Measurements from ENCODE around the gene PWWP2B.

PWWP2B gene

DNA sequence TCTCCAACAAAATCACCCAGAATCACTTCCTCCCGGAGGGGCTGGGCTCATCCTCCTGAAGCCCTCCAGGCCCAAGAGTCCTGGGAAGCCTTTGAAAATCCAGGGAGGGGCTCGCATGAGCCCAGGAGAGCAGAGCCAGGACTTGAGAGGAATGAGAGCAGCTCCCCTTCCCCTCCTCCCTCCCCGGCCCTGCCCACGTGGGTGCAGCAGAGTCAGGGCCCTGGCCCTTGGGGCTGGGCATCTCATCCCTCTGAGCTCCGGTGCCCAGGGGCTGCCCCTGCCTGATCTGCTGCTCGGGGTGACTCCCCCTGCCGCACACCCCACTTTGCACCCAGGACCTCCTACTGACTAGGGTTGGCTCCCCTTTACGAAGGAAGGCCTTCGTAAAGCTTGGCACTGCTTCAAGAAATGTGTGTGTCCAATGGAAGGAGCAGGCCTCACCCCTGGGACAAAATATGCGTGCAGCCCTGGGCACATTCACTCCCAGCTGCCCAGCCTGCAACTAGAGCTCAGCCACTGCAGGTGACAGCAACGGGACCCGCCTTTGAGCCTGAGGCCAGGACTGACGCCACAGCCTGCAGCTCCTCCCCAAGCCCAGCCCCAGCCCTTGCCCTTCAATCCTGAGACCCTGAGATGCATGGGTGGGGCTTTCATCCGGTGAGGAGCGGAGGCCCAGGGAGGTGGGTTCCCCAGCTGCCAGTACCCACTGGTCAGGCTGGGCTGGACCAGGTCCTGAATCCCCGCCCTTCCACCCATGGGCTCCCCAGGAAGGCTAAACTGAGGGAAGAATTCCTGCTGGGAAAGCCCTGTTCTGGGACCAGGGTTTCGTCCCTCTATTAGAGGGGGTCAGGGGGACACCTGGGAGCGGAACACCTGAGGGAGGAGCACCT is 21.8 kb downstream of the PWWP2B start:
- peak; percentile 73 for DNase-seq (ENCODE audit: low read depth, low spot score)

DNA sequence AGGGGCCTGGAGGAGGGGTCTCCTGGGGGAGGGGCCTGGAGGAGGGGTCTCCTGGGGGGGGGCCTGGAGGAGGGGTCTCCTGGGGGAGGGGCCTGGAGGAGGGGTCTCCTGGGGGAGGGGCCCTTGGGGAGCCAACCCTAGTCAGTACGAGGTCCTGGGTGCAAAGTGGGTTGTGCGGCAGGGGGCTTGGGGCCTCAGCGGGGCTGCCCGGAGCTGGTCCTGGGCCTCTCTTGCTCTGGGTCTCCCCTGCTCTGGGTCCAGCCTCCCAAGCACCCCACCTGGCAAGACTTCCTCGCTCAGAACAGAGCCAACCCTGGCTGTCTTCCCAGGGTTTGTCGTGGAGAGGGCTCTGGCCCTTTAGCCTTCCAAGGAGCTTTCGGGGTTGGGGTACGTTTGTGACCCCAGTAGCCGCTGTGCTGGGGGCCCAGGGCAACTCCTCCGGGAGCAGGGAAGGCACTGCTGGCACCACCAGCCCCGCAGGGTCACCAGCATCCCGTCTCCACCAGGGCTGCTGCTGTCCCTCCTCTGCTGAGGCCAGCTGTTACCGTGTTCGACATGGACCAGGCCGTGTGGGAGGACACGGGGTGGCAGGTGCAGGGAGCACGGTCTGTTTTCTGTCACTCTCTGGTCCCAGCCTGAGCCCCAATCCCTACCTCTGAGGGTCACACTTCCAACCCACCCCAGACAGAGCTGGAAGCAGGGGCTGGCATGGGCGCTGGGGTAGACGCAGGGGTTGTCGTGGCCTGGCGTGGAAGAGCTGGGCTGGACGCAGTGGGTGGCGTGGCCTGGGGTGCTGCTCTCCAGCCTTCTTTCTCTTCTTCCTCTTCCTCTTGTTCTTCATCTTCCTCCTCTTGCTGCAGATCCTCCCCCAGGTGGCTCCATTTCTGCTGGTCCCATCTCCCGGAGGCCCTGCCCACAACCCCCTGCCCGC is 22.8 kb downstream of the PWWP2B start:
- DNase-seq (ENCODE audit: low read depth, low spot score): no peak

GRCh38 chr10:132420469-132420980 is 23.5 kb downstream of the PWWP2B start:
- no peak for DNase-seq (ENCODE audit: low read depth, low spot score)

DNA sequence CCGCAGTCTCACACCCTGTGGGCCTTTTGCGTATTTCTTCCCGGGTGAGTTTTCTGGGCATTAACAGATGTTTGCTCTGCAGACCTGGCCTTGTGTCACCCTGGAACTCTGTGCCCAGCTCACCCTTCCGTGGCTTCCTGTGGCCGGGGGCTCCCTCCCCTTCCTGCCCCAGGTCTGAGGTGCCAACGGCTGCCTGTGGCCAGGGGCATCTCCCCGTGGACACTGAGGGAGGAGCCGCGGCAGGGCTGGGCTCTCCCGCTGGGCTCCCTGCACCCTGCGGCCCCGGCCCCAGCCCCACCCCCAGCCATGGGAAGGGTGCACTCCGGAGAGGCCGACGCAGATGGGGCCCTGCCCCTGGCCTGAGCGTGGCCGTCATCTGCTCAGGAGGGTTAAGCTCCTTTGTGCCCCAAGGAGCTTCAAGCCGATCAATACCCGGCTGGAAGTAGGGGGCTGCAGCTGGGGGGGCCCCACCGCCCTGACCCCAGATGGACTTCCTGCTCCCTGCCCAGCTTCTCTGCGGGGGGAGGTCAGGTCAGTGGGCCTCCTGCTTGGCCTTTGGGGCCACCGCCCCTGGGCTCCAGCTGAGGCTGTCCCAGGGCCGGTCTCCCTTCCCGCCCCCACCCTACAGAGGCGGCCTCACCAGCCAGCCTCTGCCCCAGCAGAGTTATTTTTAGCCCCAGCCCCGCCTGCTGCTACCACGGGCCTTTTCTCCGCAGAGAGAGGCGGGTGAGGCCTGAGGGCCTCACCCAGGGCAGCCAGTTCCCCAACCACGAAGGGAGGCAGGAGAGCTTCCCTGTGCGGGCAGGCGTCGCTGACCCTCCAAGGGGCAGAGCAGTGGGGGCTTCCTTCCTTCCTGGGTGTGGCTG is 24.2 kb downstream of the PWWP2B start:
- no peak for DNase-seq (ENCODE audit: low read depth, low spot score)

- no peak for DNase-seq (ENCODE audit: low read depth, low spot score)
These were observed 25.1 kb downstream of the PWWP2B start for GRCh38 chr10:132421847-132422751.

GRCh38 chr10:132422903-132423825 is 26.2 kb downstream of the PWWP2B start:
- no peak for DNase-seq (ENCODE audit: low read depth, low spot score)

DNA sequence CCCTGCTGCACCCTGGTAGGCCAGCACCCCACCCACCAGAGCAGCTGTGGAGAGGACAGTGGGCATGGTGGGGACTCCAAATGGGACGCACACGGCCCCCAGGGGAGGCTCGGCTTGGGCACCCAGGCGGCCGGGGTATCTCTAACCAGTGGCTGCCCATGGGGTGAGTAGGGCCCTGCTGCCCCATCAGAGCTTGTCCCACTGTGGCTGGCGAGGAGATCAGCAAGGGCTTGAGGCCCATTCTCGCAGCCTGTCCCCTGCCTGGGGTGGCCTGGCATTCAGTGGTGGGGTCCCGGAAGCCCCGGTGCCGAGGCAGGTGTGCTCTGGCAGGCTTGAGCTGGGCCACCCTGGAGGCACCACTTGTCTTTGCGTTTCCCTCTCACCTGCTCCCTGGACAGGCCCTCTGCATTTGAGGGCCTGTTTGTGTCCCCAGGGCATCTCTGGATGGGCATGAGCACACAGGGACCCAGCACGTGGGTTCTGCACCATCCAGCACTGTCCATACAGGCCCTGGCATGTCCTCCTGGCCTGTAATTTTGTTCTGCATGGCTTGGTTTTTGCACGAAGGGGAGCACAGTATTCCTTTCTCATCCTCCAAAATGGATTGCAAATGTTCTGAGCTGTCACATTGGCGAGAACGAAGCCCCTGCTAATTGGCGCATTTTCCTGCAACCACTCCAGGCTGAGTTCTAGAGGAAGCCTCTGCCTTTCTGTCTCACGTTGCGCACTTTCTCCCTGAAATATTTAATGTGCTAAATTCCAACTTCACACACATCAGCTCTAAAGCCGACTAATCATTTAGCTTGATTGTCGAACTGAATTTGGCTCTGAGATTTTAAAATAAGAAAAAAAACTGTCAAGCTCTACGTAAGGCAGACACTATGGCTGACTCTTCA is 27.2 kb downstream of the PWWP2B start:
- no peak for DNase-seq (ENCODE audit: low read depth, low spot score)

DNA sequence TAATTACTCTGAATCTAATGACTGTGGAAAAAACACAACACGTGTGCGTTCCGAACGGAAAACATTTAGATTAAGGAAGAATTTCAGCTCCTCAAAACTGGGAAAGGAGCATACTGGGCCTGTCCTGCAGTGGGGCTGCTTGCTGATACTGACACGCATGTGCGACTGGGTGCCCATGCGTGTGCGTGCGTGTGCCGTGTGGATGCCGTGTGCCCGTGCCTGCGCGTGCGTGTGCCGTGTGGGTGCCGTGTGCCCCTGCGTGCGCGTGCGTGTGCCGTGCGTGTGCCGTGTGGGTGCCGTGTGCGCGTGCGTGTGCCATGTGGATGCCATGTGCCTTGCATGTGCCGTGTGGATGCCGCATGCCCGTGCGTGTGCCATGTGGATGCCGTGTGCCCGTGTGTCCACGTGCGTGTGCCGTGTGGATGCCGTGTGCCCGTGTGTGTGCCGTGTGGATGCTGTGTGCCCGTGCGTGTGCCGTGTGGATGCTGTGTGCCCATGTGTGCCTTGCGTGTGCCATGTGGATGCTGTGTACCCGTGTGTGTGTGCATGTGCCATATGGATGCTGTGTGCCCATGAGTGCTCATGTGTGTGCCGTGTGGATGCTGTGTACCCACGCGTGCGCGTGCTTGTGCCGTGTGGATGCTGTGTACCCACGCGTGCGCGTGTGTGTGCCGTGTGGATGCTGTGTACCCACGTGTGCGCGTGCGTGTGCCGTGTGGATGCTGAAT is 28.2 kb downstream of the PWWP2B start:
- DNase-seq (ENCODE audit: low read depth, low spot score): no peak

- no peak for DNase-seq (ENCODE audit: low read depth, low spot score)
These were observed 28.8 kb downstream of the PWWP2B start for GRCh38 chr10:132425757-132426155.

DNA sequence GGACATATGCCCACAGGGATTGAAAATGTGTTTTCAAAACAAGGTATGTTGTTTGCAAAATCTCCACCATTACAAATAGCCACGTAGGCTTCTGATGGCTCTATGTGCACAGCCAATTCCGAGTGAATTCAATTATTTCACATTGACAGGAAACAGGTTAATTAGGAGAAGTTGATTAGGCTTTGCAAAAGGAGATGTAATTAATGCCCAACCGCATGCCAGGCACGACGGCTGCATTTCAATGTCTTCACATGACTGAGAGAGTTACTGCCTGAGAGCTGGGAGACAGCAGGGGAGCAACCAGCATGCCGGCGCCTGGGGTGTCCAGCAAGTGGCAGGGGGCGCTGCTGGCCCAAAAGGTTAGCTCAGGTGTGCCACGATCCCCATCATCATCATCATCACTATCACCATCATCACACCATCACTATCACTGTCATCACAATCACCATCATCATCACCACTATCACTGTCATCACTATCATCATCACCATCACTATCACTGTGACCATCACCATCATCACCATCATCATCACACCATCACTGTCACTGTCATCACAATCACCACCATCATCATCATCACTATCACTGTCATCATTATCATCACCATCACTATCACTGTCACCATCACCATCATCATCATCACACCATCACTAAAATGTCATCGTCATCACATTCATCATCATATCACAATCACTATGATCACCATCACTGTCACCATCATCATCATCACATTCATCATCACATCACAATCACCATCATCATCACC is 30.2 kb downstream of the PWWP2B start:
- no peak for DNase-seq (ENCODE audit: low read depth, low spot score)

DNA sequence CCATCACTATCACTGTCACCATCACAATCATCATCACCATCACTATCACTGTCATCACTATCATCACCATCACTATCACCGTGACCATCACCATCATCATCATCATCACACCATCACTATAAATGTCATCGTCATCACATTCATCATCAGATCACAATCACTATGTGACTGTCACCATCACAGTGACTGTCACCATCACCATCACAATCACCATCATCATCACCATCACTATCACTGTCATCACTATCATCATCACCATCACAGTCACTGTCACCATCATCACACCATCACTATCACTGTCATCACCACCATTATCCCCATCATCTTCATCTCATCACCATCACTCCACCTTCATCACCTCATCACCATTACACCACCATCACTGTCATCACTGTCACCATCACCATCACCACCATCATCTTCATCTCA is 31.0 kb downstream of the PWWP2B start:
- no peak for DNase-seq (ENCODE audit: low read depth, low spot score)

DNA sequence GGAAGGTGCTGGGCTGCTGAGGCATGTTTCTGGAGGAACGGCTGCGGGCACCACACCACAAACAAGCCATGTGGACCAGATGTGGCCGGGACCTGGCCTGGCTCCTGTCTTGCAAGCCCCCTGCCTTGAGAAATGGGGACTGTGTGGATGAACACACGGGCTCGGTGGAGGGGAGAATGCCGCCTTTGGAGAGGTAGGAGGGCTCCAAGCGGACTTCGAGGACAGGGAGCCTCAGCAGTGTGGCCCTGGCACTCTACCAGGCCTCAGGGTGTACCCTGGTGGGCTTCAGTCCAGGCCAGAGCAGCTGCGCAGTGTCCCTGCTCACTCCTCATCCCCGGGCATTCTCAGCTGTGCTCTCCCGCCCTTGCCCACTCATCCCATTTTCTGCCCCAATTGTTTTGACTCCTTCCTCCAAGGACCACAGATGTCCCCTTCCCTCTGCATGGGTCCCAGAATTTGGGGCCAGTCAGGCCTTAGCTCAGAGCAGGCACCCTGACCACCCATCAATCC is 31.5 kb downstream of the PWWP2B start:
- no peak for DNase-seq (ENCODE audit: low read depth, low spot score)

GRCh38 chr10:132429281-132430230 is 32.6 kb downstream of the PWWP2B start:
- no peak for DNase-seq (ENCODE audit: low read depth, low spot score)

DNA sequence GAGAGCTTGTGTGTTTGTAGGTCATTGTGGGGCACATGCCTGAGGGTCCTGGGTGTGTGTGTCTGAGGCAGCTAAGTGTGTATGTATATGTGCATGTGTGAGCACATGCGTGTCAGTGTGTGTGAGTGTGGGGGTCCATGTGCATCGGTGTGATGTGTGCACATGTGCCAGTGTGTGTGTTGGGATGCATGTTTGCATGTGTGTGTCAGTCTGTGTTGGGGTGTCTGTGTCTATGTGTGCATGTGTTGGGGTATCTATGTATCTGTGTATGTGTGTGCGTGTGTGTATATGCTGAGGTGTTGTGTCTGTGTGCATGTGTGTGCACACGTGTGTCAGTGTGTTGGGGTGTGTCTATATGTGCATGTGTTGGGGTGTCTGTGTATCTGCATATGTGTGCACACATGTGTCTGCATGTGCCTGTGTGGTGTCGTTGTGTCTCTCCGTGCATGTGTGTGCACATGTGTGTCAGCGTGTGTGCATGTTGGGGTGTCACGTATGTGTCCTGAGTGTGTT is 33.3 kb downstream of the PWWP2B start:
- no peak for DNase-seq (ENCODE audit: low read depth, low spot score)

DNA sequence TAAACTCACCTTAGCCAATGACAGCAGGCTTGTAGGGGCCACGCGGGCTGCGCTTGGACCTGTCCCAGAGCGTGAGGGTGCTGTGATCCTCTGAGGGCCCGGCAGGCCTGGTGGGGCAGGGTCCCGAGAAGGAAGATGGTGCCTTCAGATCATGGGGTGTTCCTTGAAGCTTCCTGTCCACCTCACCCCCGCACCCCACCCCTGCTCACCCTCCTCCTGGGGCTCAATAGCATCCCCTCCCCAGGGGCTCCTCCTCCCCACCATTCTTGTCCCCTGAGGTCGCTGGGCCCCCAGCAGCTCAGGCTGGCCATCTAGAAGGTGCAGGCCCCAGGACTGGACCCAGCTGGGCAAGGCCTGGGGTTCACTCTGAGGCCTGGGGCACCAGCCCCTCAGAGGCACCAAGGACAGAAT is 33.9 kb downstream of the PWWP2B start:
- DNase-seq (ENCODE audit: low read depth, low spot score): no peak

Data from iPS DF 19.7 (cell line).